Measurements from ENCODE around the gene RASGEF1B.
"Not testable (repeated sequence)": the region's sequence is repeated elsewhere in the genome, so short reads cannot be mapped to it uniquely, and the experiment has no call there.

Gene RASGEF1B

DNA sequence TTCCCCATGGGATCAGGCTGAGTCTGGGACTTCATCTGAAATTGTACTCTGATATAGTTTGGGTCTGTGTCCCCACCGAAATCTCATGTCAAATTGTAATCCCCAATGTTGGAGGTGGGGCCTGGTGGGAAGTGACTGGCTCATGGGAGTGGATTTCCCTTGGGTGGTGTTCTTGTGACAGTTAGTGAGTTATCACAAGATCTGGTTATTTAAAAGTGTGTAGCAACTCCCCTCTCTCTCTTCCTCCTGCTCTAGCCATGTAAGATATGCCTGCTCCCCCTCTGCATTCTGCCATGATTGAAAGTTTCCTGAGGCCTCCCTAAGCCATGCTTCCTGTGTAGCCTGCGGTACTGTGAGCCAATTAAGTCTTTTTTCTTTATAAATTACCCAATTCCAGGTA, 61.0 kb downstream of the RASGEF1B start:
- Histone ChIP-seq H3K27me3 (ENCODE audit: insufficient read depth, poor library complexity, severe bottlenecking) (no peaks in the 10 kb centered on the region), H3K4me1 (ENCODE audit: insufficient read depth, poor library complexity, severe bottlenecking) (no peaks in the 10 kb centered on the region), H3K9me3 (ENCODE audit: severe bottlenecking) (no peaks in the 10 kb centered on the region), H3K4me3 (ENCODE audit: severe bottlenecking) (no peak overlapping the region), H3K36me3 (ENCODE audit: low read depth) (no peaks in the 10 kb centered on the region), H3K27ac (ENCODE audit: poor library complexity, severe bottlenecking) (no peak overlapping the region)
- TF ChIP-seq, protein P1, sequence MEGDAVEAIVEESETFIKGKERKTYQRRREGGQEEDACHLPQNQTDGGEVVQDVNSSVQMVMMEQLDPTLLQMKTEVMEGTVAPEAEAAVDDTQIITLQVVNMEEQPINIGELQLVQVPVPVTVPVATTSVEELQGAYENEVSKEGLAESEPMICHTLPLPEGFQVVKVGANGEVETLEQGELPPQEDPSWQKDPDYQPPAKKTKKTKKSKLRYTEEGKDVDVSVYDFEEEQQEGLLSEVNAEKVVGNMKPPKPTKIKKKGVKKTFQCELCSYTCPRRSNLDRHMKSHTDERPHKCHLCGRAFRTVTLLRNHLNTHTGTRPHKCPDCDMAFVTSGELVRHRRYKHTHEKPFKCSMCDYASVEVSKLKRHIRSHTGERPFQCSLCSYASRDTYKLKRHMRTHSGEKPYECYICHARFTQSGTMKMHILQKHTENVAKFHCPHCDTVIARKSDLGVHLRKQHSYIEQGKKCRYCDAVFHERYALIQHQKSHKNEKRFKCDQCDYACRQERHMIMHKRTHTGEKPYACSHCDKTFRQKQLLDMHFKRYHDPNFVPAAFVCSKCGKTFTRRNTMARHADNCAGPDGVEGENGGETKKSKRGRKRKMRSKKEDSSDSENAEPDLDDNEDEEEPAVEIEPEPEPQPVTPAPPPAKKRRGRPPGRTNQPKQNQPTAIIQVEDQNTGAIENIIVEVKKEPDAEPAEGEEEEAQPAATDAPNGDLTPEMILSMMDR (IDR thresholded peaks at IDR 0.05; ENCODE audit: poor library complexity, severe bottlenecking): no peak
- ATAC-seq (ENCODE audit: low read depth) (no peak), DNase-seq (ENCODE audit: low spot score) (no peak)

DNA sequence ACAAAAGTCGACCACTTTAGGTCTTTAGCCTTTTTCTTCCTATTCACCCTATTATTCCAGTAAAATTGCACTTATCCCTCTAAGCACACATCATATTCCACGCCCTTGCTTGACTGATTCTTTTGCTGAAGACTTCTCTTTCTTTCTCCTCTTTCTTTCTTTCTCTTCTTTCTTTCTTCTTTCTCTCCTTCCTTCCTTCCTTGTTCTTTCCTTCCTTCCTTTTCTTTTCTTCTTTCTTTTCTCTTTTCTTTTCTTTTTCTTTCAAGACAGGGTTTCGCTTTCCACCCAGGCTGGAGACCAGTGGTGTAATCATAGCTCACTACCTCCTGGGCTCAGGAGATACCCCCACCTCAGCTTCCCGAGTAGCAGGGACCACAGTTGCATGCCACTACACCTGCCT, 61.9 kb downstream of the RASGEF1B start:
- H3K36me3 ChIP-seq (ENCODE audit: low read depth): no peaks in the 10 kb centered on the region
- no peaks in the 10 kb centered on the region for H3K9me3 ChIP-seq (ENCODE audit: severe bottlenecking)
- H3K4me1 ChIP-seq (ENCODE audit: insufficient read depth, poor library complexity, severe bottlenecking): no peaks in the 10 kb centered on the region
- TF ChIP-seq, protein P1 (IDR thresholded peaks at IDR 0.05; ENCODE audit: poor library complexity, severe bottlenecking): no peak
- DNase-seq (ENCODE audit: low spot score): no peak
- H3K4me3 ChIP-seq (ENCODE audit: severe bottlenecking): no peak overlapping the region
- no peaks in the 10 kb centered on the region for H3K27me3 ChIP-seq (ENCODE audit: insufficient read depth, poor library complexity, severe bottlenecking)
- no peak for ATAC-seq (ENCODE audit: low read depth)
- no peak overlapping the region for H3K27ac ChIP-seq (ENCODE audit: poor library complexity, severe bottlenecking)

DNA sequence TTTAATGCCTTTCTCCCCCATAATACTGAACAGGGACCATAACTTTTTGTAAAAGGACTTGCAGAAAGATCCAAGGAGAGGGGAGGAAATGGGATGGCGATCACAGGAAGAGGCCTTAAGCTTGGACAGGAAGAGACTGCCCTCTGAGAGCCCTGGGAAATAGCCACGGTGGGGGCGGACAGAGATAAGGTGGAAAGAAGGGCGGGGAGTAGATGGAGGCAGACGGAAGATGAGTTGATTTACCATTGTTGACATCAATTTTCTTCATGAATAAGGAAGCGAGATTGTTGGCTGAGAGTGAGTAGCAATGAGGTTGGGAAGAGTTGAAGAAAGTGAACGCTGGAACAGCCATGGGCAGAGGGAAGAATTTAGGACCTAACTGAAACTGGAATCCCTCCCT, 63.4 kb downstream of the RASGEF1B start:
- Histone ChIP-seq H3K4me3 (ENCODE audit: severe bottlenecking) (no peak overlapping the region), H3K27me3 (ENCODE audit: insufficient read depth, poor library complexity, severe bottlenecking) (no peaks in the 10 kb centered on the region), H3K27ac (ENCODE audit: poor library complexity, severe bottlenecking) (no peak overlapping the region), H3K9me3 (ENCODE audit: severe bottlenecking) (no peaks in the 10 kb centered on the region), H3K4me1 (ENCODE audit: insufficient read depth, poor library complexity, severe bottlenecking) (no peaks in the 10 kb centered on the region), H3K36me3 (ENCODE audit: low read depth) (no peaks in the 10 kb centered on the region)
- TF ChIP-seq, protein P1 (IDR thresholded peaks at IDR 0.05; ENCODE audit: poor library complexity, severe bottlenecking): no peak
- DNase-seq (ENCODE audit: low spot score) (no peak), ATAC-seq (ENCODE audit: low read depth) (no peak)

DNA sequence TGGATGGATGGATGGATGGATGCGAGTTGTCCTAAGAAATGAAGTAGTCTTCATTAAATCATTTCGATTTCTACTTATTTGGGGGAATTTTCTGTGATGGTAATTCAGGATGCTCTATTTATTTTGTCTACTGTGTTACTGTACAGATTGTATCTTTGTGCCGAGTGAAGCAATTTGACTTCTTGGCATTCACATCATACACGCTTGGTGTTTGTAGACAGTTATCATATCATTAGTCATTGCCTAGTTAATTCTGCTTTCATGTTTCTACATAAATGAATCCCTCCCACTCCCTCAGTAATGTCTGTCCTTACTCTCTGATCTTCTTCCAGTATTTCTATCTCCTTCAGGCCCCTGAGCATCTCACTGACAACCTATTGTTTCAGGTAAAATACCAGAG, 64.0 kb downstream of the RASGEF1B start:
- Histone ChIP-seq H3K4me1 (ENCODE audit: insufficient read depth, poor library complexity, severe bottlenecking) (no peaks in the 10 kb centered on the region), H3K27me3 (ENCODE audit: insufficient read depth, poor library complexity, severe bottlenecking) (no peaks in the 10 kb centered on the region), H3K9me3 (ENCODE audit: severe bottlenecking) (no peaks in the 10 kb centered on the region), H3K27ac (ENCODE audit: poor library complexity, severe bottlenecking) (no peak overlapping the region), H3K4me3 (ENCODE audit: severe bottlenecking) (no peak overlapping the region), H3K36me3 (ENCODE audit: low read depth) (no peaks in the 10 kb centered on the region)
- DNase-seq (ENCODE audit: low spot score): no peak
- ATAC-seq (ENCODE audit: low read depth): no peak
- TF ChIP-seq, protein P1 (IDR thresholded peaks at IDR 0.05; ENCODE audit: poor library complexity, severe bottlenecking): no peak

DNA sequence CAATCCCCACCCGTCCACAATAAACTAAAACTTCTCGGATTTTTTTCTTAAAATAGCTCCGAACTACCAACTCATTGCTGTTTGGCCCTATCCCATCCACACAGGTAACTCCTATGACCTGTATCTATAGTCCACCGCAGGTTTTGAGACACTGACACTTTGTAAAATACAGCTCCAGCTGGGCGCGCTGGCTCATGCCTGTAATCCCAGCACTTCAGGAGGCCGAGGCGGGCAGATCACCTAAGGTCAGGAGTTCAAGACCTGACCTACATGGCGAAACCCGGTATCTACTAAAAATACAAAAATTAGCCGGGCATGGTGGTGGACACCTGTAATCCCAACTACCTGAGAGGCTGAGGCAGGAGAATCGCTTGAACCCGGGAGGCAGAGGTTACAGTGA, 65.2 kb downstream of the RASGEF1B start:
- not testable (repeated sequence) for H3K4me3 ChIP-seq (ENCODE audit: severe bottlenecking); DNase-seq (ENCODE audit: low spot score); H3K36me3 ChIP-seq (ENCODE audit: low read depth); H3K4me1 ChIP-seq (ENCODE audit: insufficient read depth, poor library complexity, severe bottlenecking); H3K9me3 ChIP-seq (ENCODE audit: severe bottlenecking); ATAC-seq (ENCODE audit: low read depth); H3K27ac ChIP-seq (ENCODE audit: poor library complexity, severe bottlenecking); H3K27me3 ChIP-seq (ENCODE audit: insufficient read depth, poor library complexity, severe bottlenecking)

All from RWPE2 (cell line).